ENCODE results near the gene SNX20. TPM values are rescaled to one million over a fixed set of nuclear protein-coding genes. Genes with fewer than 3 reads are reported as not detected.

The SNX20 gene
- total RNA-seq, 4 donors from 2014 or later, result 0.84 to 1.8 (median 1.0) TPM

- TF ChIP-seq EP300 (IDR thresholded peaks at IDR 0.05), result no peak
- TF ChIP-seq POLR2A (IDR thresholded peaks at IDR 0.05), result no peak
- no peak for TF ChIP-seq POLR2AphosphoS5 (IDR thresholded peaks at IDR 0.05)
- no peak for TF ChIP-seq CTCF (IDR thresholded peaks at IDR 0.05)
- 92% methylated on average over 5 of the region's 5 CpGs; no CpG with 5 or more reads in 1 of the 2 donors for WGBS, 2 donors (ENCODE audit: low coverage in 1 of 2)
- Histone ChIP-seq H3K27ac (no peak overlapping the region), H3K4me1 (peaks cover 0 to 20% (median 0%) of the 10 kb centered on the region in 3 donors), H3K36me3 (peaks cover 0 to 52% of the 10 kb centered on the region in 2 donors), H3K4me3 (no peak overlapping the region), H3K9me3 (no peaks in the 10 kb centered on the region), H3K27me3 (no peaks in the 10 kb centered on the region)
- no peak for ATAC-seq
Measured at GRCh38 chr16:50642349-50642748, 38.8 kb downstream of the SNX20 start.

GRCh38 chr16:50641818-50642187, 39.3 kb downstream of the SNX20 start:
- TF ChIP-seq CTCF (IDR thresholded peaks at IDR 0.05) (no peak), POLR2AphosphoS5 (IDR thresholded peaks at IDR 0.05) (no peak), EP300 (IDR thresholded peaks at IDR 0.05) (no peak), POLR2A (IDR thresholded peaks at IDR 0.05) (no peak)
- WGBS, 2 donors (ENCODE audit: low coverage in 1 of 2), result 83 to 94% methylated on average over 3 of the region's 4 CpGs
- Histone ChIP-seq H3K9me3 (no peaks in the 10 kb centered on the region), H3K4me1 (peaks cover 0 to 20% (median 0%) of the 10 kb centered on the region in 3 donors), H3K27ac (no peak overlapping the region), H3K36me3 (peaks cover 0 to 56% of the 10 kb centered on the region in 2 donors), H3K4me3 (no peak overlapping the region), H3K27me3 (no peaks in the 10 kb centered on the region)
- no peak for ATAC-seq

GRCh38 chr16:50640919-50641817, 39.9 kb downstream of the SNX20 start:
- Histone ChIP-seq H3K27ac (no peak overlapping the region), H3K9me3 (no peaks in the 10 kb centered on the region), H3K36me3 (peaks cover 0 to 56% of the 10 kb centered on the region in 2 donors), H3K4me3 (no peak overlapping the region), H3K4me1 (peaks cover 0 to 20% (median 0%) of the 10 kb centered on the region in 3 donors), H3K27me3 (no peaks in the 10 kb centered on the region)
- ATAC-seq, result no peak
- 86 to 93% methylated on average over 5 to 10 of the region's 15 CpGs for WGBS, 2 donors (ENCODE audit: low coverage in 1 of 2)
- TF ChIP-seq EP300 (IDR thresholded peaks at IDR 0.05) (no peak), CTCF (IDR thresholded peaks at IDR 0.05) (no peak)

GRCh38 chr16:50640391-50640790, 40.7 kb downstream of the SNX20 start:
- 89 to 96% methylated on average over 1 of the region's 1 CpG for WGBS, 2 donors (ENCODE audit: low coverage in 1 of 2)
- no peaks in the 10 kb centered on the region for H3K27me3 ChIP-seq
- H3K9me3 ChIP-seq, result no peaks in the 10 kb centered on the region
- H3K27ac ChIP-seq, result no peak overlapping the region
- no peak for TF ChIP-seq EP300 (IDR thresholded peaks at IDR 0.05)
- no peak for TF ChIP-seq CTCF (IDR thresholded peaks at IDR 0.05)
- no peak for TF ChIP-seq POLR2A (IDR thresholded peaks at IDR 0.05)
- TF ChIP-seq POLR2AphosphoS5 (IDR thresholded peaks at IDR 0.05), result no peak
- H3K4me3 ChIP-seq, result no peak overlapping the region
- peaks cover 0 to 63% of the 10 kb centered on the region in 2 donors for H3K36me3 ChIP-seq
- peaks cover 0 to 20% (median 0%) of the 10 kb centered on the region in 3 donors for H3K4me1 ChIP-seq
- no peak for ATAC-seq

Data from gastroesophageal sphincter (tissue), 4 donors.